ENCODE results near the gene SLC36A2.

Gene SLC36A2

DNA sequence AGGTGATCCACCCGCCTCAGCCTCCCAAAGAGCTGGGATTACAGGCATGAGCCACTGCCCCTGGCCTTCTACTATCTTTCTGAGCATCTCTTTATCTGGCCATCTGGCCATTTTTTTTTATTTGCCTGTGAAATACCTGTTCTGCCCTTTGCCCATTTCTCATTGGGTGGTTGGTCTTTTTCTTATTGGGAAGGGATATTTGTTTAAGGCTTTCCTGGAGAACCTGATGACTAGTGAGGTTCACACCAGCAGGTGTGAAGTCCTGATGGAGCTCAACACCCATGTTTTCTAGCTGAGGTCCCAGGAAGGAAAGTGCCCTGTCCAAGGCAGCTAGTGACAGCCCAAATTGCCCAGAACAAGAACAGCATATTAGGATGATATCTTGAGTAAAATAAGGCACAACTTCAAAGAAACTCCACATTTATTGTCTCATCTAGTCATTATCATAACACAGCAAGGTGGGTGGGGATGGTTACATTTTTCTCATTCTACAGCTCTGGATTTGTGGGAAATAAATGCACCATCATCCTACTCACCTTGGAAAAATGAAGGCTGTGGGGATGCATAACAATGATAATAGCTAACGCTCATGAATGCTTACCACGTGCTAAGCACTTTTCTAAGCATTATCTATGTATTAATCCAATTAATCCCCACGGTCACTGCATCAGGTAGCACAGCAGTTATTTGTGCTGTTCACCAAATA is 64.1 kb downstream of the SLC36A2 start:
- no peak for DNase-seq (ENCODE audit: low read depth)

DNA sequence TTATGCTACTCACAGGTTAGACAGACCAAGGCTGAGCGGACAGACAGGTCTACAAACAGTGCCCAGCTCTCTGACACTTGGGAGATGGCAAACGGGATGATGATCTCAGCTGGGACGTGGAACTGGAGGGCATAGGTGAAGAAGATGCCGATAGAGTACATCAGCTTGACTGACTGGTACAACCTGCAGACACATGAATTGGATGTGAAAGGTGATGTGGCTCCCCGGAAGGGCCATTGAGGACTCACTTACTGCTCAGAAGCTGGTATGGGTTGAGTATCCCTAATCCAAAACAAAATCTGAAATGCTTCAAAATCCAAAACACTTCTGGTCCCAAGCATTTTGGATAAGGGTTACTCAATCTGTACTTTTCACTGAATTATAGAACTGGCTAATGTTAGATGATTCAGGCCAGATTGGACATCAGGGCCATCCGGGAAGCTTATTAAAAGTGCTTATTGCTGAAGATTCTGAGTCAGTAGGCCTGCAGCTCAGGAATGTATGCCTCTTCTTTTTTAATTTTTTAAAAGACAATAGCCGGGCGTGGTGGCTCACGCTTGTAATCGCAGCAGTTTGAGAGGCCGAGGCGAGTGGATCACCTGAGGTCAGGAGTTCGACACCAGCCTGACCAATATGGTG is 66.2 kb downstream of the SLC36A2 start:
- no peak for DNase-seq (ENCODE audit: low read depth)

DNA sequence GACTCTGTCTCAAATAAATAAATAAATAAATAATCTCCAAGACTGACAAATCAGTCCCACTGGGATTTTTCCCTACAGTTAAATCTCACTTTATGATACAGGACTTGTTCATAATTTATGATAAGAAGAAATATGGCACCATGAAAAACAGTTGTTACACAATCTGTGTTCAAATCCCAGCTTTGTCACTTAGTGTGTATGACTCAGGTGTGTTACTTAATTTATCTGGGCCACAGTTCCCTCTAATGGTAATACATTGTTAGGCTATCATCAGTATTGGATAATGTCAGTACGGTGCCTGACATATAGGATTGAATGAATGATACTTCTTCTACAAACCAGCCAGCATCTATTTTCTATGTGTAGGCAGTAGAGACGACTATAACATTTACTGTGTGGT is 66.9 kb downstream of the SLC36A2 start:
- DNase-seq (ENCODE audit: low read depth), result no peak

DNA sequence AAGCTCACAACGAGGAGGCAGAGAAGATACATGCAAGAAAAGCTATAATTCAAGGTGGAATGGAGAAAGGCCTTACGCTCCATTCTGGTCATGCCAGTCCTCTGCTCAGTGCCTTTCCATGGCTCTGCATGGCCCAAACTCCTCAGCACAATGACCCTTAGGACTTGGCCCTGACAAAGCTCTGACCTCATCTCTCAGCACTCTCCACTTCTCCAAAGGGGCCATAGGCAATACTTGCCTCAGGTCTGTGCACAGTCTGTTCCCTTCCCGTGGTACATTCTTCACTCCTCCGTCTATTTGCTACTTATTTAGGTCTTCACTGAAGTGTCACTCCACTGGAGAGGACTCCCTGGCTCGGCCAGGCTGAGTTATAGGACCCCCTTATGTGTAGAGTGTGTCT is 68.5 kb downstream of the SLC36A2 start:
- no peak for DNase-seq (ENCODE audit: low read depth)

DNA sequence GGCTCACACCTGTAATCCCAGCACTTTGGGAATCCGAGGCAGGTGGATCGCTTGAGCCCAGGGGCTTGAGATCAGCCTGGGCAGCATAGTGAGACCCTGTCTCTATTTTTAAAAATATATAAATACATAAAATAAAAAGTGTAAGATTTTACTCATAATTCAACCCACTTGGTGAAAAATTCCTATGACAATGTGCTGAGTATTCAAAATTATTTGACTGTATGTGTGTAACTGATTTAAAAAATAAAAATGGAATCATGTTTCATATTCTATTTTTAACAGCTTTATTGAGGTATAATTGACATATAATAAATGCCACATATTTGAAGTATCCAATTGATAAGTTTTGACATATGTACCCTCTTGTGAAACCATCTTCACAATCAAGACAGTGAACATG is 71.6 kb downstream of the SLC36A2 start:
- DNase-seq (ENCODE audit: low read depth), result no peak

GRCh38 chr5:151274666-151275065 is 72.7 kb downstream of the SLC36A2 start:
- DNase-seq (ENCODE audit: low read depth), result no peak

GRCh38 chr5:151271336-151271735 is 76.0 kb downstream of the SLC36A2 start:
- no peak for DNase-seq (ENCODE audit: low read depth)

DNA sequence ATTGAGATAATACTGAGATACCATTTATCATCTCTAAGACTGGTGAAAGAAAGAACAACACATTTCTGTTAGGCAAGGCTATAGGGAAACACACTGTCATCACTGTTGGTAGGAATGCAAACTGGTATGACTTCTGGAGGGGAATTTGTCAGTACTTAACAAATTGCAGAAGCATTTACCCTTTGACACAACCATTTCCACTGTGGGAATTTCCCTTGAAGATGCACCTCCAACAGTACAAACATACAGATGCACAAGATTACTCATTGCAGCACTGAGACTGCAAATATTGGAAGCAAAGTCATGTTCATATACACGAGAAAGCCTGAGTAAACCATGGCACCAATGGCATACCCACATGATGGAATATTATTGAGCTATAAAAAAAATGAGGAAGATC is 76.8 kb downstream of the SLC36A2 start:
- DNase-seq (ENCODE audit: low read depth), result no peak

- no peak for DNase-seq (ENCODE audit: low read depth)
Measured at GRCh38 chr5:151267491-151268260, 79.7 kb downstream of the SLC36A2 start.

All from activated T-helper 9 cell treated with anti-CD3 and anti-CD28 coated beads, Interleukin-2, amount 50 U/mL, for 16 hours (primary cell).